DMS114 treated with DMSO at 0.1 percent for 48 hours (cell line): ENCODE data around the gene RPLP2.
A peak's percentile ranks its signal among the peaks of the same experiment; 100 is the strongest.

Experiments
- DNase-seq: peaks from one replicate; lab custom pipeline; 2025; ENCODE audit not compliant: unreplicated experiment; lab: John Stamatoyannopoulos, UW

The RPLP2 gene

GRCh38 chr11:790721-791564, 18.8 kb upstream of the RPLP2 start:
- DNase-seq = no peak

DNA sequence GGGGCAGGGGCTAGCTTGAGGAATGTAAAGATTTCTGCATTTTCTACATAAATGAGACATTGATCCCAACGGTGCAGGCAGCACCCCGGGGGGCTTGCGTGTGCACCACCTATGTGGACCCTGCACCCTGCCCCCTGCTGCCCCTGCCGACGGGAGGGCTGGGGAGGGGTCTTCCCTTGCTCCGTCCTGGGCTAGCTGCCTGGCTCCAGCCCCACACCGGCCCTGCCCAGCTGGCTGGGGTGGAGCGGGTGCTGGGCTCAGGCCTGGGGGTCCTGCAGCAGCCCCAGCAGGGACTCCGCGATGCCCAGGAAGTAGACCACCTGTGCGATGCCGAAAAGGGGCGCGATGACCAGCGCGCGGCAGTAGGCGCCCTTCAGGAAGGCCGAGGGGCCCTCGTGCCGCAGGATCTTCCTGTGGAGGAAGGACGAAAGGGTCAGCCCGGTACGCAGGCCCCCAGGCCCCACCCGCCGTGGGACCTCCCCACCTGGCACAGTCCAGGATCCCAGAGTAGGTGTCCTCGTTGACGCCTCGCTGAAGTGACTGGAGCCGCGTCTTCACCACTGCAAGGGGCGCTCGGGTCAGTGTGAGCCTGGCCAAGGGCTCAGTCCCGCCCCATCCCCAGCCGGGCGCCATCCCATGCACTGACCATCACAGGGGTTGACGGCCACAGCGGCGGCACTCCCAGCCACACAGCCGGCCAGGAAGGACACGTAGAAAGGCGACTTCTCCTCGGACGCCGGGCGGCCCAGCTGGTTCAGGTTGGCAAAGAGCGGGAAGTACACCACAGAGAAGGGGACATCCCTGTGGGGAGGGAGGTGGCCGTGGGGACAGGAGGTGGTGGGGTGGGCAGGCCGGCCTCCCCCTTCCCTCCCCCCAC, 17.9 kb upstream of the RPLP2 start:
- no peak for DNase-seq

DNA sequence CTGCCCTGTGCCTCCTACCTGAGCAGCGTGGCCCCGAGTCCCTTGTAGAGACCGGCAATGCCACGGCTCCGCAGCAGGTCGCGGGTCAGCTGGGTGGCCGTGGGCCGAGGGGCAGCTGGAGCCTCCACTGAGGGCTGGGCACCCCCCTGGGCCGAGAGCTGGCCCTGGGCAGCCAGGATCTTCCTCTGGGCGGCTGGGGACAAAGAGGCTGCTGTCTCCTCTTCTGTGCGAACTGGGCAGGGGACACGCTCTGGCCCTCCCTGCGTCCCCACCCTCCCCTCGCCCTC, 17.3 kb upstream of the RPLP2 start:
- no peak for DNase-seq

- no peak for DNase-seq
Measured at GRCh38 chr11:792873-793272, 16.9 kb upstream of the RPLP2 start.

DNA sequence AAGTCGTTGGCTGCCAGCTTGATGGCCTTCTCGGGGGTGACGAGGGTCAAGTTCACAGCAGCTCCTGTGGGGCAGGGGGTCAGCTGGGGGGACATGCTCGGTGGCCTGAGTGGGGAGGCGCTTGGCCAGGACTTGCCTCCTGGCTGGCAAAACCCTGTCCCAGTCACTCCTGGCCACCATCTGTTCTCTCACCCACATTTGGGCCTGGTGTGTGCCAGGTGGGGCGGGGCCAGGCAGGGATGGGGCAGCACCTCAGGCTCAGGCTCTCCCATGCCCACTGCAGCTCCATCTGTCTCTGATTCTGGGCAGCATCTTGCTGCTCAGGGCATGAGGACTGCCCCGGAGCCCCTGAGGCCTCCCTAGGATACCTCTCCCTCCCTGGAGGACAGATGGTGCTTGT, 16.2 kb upstream of the RPLP2 start:
- no peak for DNase-seq

DNA sequence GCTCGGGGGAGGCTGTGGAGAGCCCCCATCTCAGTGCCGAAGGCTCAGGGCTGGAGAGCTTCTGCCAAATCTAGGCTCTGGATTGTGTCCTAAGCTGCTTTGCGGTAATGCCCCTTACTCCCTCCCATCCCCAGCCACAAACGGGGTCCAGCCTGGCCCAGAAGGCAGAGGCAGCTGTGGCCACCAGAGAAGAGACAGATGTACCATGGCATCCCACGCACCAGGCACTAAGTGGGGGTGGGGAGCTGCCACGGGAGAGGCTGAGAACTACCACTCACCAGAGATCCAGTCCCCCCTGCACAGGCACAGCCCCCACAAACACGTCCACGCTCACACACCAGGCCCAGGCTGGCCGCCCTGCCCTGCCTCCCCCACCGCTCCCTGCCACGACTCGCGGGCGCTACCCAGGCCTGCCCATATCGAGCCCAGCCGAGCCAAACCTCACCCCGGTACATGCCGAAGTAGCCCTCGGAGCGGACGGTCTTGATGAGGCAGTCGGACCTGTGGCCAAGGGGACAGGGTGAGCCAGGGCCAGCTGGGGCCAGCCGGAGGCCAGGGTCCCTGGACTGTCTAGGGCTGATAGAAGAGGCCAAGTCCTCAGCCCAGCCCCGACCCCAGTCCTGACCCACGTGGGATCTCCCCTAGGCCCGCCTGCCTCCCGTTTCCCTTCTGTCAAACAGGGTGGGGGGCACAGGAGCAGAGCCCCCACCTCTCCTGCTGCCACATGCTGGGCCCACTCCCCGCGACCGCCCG, 15.6 kb upstream of the RPLP2 start:
- no peak for DNase-seq

- DNase-seq = no peak
Measured at GRCh38 chr11:794766-795633, 14.8 kb upstream of the RPLP2 start.

GRCh38 chr11:795634-796564, 13.9 kb upstream of the RPLP2 start:
- no peak for DNase-seq

- DNase-seq = no peak
Measured at GRCh38 chr11:796565-797295, 13.0 kb upstream of the RPLP2 start.

DNA sequence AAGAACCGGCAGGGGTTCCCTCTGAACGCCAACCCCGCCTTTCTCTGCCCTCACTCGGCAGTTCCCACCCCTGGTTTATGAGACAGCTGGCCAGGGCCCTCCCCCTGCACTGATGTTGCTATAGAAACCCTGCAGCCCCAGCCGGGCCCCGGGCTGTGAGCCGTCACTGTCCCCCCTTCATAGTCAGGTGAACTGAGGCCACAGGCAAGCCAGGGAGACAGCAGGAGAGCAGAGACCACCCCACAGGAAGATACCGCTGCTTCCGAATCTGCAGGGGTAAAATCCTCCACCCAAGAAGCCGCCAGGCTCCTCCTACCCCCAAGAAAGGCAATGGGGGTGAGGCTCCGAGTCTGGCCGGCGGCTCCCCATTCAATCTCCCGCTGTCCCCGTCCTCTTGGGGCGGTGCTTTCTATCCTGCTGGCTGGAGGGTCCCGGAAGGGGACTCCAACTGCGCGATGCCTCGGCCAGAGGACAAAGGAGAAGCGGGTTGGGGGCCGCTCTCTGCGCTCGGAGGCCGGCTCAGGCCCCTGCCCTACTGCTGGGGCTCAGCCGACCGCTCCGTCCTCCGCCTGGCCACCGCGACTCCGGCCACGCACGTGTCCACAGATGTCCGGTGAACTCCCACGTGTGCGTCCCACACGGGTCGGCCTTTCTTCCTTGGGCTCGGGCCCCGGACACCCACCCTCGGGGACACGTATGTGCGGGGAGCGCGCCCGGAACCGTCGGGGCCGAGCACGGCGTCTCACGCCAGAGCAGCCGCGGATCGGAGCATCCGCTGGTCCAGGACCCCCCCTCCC, 12.3 kb upstream of the RPLP2 start:
- peak; percentile 49 for DNase-seq

- no peak for DNase-seq
Measured at GRCh38 chr11:798093-798713, 11.6 kb upstream of the RPLP2 start, which contains the start of gene SLC25A22. SLC25A22 (minus strand) TSS chr11:798281; CDS start chr11:795006, 3,275 bp downstream.

GRCh38 chr11:799641-800316, 10.0 kb upstream of the RPLP2 start:
- DNase-seq = no peak

- no peak for DNase-seq
Measured at GRCh38 chr11:800473-800872, 9.3 kb upstream of the RPLP2 start.

DNA sequence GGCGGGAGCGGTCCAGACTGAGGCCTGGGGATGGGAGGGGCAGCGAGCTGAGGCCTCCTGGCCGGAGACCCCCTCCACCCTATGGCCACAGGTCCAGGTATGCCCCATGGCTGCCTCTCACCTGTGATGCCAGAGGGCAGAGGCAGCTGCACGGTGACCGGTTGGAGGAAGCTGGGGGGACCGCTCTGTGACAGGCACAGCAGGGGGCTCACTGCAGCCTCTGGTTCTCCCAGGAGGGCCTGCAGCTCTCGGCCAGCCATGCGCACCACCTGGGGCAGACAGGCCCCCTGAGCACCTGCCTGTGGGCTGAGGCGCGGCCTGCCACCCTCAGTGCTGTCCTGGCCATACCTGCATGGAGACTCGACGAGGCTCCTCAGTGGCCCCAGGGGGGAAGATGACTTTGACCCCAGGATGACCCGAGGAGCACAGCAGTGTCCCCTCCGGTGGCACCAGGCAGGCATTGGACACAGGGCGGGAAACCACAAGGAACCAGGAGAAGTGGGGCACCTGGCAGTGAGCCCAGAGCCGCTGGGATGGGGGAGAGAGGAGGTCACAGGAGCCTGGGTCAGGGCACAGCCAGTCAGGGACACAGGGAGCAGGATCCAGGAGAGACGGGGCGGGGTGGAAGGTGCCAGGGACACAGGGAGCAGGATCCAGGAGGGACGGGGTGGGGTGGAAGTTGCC, 8.5 kb upstream of the RPLP2 start:
- DNase-seq = no peak

- DNase-seq = no peak
Measured at GRCh38 chr11:802018-802617, 7.6 kb upstream of the RPLP2 start.
